ENCODE measurements around the gene ZNF462.
"Not testable (repeated sequence)": the region's sequence is repeated elsewhere in the genome, so short reads cannot be mapped to it uniquely, and the experiment has no call there.

Gene ZNF462

DNA sequence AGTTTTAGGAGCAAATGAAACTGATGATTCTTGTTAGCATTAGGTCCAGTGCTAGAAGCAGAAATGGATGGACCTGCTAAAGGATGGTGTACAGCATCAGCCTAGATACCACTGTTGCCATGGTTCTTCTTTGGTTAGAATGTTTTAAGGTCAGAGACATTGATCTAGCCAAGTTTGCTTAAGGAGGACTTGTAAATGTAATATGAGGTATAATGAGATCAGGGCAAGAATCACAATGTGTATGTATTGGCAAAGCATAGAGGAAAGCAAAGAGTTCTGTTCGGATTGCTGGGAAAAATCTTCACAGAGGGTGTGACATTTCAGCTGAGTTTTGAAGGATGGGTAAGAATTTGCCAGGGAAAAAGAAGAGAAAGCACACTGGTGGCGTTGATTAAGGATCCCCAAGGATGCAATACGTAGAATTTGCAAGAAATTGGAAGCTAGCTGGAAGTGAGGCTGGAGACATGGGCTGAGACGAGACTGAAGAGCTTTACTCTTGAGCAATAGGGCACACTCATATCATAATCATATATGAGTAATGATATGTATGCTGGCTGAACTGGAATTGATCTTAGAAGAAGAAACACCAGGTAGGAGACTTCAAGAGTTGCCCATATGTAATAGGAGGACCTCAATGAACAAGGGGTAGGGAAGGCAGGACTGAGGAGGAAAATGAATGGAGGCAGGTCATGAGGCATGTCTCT, 102.0 kb downstream of the ZNF462 start:
- DNase-seq: no peak

DNA sequence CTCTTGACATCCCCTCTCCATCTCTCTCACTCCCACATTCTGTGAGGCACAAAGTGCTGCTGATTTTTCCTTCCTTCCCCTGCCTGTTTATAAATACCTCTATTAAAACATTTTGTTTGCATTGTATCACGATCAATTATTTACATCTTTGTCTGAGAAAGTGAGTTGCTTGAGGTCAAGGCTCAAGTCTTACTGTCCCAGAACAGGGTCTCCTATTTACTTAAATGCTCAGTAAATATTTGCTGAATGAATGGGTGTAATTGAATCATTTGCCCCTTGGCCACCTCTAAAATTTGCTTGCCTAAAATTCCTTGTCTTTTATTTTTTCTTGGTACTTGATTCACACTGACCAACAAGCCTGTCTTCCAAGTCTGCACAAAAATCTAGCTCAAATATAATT, 103.5 kb downstream of the ZNF462 start:
- DNase-seq: no peak

DNA sequence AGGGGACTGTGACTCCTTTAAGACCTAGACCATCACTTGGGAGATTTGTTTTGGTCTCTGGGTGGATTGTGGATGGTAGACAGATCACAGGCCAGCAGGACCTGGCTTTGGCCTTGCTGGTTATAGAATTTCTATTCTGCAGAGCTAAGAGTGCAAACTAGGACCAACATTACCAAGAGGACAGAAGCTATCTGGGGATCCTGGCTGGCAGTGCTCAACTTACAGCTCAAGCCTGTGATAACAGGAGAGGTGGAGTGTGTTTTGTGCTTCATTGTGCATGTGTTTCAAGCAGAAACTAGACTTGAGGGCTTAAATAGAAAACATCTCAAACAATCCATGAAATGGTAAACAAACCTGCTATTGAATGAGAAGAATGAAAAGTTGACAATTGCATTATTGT, 106.7 kb downstream of the ZNF462 start:
- DNase-seq: peak; percentile 22

DNA sequence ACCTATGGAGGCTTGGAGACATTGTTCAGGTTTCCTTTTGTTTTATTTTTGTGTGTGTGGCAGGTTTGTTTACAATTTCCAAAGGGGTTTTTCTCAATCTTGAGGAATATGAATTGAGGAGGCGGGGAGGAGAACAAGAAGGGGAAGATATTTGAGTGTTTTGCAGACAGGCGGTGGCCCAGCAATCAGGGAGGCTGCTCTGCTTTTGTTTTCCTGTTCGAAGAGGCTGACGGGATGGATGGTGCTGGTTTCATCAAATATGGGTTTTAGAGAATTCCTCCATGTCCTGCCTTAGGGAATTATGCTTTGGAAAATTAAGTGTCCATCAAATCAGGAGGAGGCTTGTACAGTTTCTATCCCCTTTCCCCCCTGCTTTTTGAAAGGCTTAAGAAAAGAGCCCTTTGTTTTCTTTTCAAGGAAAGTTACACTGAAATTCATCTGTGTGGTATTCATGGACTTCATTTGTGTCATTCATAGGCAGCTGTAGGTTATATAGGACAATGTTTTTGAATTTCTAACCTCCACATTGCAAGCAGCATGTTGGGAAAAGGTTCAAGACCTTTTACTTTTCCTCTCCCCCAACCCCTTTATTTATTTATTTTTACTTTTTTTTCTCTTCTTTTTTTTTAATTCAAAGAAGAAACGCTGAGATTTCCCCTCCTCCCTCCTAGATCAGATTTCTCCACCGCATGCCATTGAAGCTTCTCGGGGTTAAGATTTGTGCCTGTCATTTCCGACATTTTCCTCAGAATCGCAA, 107.4 kb downstream of the ZNF462 start:
- no peak for DNase-seq

DNA sequence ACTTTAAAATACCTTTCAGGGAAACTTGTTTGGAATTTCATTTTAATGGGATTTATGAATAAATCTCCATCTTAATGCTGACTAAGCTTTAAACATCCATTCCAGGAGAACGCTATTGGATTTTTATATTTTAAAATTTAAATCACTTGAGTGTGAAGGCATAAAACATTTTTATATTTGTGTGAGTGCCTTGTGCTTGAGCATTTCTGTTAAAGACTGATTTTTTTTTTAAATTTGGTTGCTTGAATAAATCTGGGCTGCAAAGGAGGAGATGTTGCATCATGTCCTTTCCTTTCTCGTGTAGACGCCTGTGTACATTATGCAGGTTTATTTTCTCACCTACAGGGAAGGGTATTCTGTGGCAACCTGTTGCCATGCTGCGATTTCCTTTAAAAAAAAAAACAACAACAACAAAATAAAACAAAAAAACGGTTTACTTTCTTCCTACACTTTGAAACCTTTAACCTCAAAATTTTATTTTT, 108.1 kb downstream of the ZNF462 start:
- DNase-seq: no peak

DNA sequence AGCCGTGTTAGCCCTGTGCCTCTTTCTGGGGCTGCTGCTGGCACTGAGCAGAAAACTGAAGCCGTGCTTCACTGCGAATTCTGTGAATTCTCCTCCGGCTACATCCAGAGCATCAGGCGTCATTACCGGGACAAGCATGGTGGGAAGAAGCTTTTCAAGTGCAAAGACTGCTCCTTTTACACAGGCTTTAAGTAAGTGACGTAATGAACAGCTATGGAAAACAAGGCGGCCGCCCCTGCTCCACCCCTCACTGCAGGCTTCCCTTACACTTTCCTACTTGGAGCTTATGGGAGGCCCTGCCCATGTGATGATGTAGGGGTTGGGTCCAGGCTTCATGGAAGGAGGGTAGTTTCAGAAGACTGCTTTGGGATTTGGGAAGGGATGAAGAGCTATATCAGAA, 109.1 kb downstream of the ZNF462 start:
- no peak for DNase-seq

DNA sequence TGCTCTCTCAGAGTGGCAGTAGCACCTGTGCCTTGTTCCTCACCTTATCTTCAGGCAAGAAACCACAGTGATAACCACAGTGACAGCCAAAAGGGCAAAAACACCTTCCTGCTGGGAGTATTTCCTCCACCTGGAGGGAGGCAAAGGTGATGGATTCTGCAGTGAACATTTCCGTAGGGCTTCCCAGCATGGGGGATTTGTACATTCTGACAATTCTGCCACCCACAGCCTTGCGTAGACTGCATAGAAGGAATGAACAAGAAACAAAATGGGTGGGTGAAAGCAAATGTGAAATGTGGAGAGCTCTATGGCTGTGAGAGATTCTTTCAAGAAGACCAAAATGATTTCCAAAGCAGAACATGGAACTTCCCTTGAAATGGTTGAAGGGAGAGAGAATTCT, 111.4 kb downstream of the ZNF462 start:
- no peak for DNase-seq

DNA sequence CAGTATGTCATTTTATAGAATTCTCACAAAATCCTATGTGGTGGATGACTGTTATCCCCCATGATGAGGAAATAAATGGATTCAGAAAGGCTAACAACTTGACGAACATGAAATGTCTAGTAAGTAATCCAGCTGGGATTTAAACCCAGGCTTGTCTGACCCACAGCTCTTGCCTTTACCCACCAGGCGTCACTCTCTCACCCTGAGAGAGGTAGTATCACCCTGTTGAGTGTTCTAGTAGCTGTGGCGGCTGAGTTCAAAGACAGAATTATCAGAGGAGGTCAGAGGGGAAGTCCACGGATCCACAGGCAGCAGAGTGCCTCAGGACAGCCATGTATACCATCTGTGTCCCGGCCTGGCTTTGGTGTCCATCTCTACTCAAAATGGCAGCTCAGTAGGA, 113.8 kb downstream of the ZNF462 start:
- DNase-seq: no peak

DNA sequence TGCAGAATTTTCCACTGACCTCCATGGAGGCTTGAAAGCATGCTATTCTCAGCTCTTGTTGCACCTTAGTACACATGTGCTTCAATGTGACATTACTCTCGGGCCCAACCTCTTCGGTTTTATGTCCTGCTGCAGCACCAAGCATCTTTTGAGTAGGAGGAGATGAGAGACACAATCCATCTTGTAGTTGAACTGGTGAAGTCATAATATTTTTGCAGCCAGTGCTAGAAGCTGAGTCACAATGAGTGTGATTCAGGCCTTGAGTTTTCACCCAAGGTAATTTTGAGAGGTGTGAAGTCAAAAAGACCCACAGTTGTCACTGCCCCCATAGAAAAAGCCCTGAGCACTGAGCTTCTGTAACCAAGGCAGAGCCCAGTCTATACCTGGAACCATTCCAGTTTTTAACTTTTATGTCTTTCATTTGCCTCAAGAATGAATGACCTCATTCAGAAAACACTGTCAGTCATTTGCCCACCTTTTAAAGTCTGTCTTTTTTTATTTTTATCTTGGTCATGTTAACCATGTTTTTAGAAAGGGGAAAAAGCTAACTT, 117.7 kb downstream of the ZNF462 start:
- no peak for DNase-seq

DNA sequence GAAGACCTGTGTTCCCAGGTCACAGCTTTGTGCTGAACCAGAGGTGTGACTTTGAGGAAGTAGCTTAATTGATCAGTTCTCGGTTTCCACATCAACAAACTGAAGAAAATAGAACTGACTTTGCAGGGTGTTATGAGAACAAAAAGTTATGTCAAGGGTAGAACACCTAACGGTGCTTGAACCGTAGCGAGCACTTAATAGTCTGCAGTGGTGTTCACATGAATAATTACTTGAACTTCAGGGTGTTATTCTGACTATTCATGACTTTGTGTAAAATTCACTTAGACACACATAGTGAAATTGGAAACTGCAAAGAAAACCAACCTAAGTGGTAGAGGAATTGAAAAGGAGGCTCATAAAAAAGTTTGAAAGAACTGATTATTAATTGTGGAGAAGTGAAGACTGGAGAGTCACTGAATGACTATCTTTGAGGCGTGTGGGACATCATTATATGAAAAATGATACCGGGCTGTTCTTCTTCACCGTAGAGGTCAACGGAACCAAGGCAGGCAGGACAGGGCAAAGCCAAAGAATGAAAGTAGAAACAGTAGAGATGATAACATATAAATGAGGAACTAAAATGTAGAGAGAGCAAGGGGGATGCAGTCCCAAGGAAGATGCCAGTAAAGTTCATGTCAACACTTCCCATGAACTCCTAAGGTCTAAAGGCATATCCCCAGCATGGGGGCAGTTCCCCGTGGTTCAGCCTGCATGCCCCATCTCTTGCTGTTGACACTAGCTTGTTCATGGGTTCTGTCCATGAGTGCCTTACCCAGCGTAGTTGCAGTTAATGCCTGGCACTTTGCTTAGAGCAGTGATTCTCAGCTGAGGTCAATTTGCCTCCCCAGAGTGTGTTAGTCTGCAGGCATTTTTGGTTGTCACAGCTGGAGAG, 118.7 kb downstream of the ZNF462 start:
- no peak for DNase-seq

DNA sequence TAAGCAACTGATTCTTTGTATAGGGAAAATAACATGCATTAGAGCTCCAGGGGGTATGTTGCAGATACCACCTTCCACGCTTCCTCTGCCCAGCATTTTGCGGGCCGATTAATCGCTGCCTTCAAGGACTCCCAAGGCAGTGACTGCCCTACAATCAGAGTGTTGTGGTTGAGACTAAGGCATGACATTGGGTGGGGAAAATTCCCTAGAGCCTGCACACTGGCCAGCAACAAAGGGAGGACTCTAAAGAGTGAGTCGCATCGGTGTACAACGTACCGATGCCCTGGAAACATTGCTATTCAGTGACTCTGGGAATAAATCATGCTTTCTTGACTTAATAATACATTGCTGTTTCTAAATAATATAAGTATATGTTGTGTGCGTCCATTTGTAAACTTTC, 119.7 kb downstream of the ZNF462 start:
- no peak for DNase-seq

DNA sequence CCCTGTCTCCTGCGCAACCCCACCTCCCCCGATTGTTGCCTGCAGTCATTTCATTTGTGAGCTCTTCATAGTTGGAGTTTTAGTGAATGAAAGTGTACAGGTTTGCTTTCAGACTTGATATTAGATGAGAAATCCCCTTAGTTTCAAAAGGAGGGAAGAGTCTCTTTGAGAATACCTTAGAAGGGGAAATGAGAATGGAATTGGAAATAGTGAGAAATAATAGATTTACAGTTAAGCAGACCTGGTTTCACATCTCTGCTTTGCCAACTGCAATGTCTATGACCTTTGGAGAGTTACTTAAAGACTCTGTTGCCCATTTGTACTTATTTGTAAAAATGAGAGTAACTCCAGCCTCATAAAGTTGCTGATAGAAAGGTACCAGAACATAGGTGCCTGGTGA, 120.4 kb downstream of the ZNF462 start:
- no peak for DNase-seq

DNA sequence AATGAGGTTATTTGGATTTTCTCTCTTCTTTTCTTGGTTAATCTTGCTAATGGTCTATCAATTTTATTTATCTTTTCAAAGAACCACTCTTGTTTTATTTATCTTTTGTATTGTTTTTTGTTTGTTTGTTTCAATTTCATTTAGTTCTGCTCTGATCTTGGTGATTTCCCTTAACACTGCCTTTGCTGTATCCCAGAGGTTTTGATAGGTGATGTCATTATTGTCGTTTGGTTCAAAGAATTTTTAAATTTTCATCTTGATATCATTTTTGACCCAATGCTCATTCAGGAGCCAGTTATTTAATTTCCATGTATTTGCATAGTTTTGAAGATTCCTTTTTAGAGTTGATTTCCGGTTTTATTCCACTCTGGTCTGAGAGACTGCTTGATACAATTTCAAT, 126.9 kb downstream of the ZNF462 start:
- not testable (repeated sequence) for DNase-seq

DNA sequence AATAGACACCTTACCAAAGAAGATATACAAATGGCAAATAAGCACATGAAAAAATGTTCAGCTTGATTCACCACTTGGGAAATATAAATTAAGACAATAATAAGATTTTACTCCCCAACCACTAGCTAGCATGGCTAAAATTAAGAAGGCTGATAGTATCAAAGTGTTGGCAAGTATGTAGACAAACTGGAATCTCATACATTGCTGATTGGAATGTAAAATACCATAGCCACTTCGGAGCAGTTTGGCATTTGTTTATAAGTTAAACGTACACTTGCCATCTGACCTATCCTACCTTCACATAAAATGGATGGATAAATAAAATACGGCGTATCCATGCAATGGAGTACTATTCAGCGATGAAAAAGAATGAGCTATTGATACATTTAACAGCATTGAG, 129.2 kb downstream of the ZNF462 start:
- no peak for DNase-seq

DNA sequence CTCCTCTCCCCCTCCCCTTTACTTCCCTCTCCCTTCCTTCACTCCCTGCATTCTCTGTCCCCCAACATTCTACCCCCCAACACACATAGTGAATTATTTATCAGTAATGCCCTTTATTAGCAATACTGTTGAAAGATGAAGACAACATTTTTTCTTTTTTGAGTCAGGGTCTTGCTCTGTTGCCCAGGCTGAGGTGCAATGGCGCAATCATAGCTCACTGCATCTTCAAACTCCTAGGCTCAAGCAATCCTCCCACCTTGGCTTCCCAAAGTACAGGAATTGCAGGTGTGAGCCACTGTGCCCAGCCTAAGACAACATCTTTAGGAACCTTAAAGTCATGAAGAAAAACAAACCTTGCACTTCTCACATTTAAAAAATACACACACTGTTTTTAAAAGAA, 130.6 kb downstream of the ZNF462 start:
- no peak for DNase-seq

DNA sequence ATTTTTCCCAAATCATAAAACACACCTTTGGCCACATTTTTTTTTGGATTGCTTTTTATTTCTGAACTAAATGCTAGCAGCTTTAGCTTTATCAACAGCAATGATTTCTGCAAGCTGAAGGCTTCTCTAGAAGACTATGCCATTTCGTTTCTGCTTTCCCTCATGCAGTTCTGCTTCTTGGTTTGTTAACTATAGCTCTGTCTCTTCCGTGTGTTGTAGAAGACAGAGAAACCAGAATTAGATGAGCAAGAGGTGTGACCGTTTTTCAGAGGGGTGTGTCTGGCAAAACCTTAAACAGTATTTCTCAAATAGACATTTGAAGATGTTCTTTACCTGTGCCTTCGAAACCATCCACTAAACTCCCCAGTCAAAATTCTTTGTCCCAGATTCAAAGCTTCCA, 131.5 kb downstream of the ZNF462 start:
- DNase-seq: no peak

DNA sequence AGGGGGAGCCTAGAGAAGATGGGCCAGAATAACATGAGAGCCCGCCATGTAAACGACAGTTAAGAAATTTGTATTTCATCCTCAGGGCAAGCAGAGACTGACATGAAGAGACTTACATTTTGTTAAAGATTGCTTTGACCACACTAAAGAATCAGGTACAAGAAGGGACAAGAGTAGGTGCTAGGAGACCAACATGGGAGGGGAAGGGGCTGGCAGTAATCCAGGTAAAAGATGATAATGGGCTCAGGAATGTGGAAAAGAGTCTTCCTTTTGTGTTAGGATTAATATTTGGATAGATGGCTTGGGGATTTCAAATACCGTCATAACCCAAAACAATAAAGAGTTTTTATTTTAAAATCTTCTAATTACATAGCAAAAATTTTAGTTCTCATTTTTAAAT, 137.3 kb downstream of the ZNF462 start:
- no peak for DNase-seq

DNA sequence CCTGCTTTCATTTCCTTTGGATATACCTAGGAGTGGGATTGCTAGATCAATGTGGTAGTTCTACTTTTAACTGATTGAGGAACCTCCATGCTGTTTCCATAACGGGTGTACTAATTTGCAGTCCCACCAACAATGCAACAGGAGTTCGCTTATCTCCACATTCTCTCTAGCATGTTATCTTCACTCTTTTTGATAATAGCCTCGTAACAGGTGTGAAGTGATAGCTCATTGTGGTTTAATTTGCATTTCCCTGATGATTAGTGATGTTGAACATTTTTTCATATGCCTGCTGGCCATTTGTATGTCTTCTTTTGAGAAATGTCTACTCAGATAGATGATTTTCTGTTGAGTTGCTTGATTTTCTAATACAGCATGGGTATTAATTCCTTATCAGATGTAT, 142.2 kb downstream of the ZNF462 start:
- DNase-seq: no peak

DNA sequence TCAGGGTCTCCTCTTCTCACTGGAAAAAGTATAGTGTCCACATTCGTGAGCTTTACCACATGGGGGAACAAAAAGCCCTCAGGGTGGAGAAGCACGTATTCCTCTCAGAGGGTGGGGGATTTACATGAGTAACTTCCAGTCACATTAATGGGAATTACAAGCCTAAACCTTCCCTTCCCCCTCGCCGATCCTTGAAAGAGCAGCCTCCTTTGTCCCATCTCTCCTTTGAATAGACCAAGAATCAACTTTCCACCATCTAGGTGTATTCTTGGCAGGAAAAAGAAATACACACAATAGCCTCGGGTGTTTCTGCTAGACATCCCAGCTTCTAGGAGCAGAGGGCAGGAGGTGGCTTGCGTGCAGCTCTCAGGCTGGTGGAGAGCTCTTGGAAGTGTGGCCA, 144.4 kb downstream of the ZNF462 start:
- DNase-seq: no peak

DNA sequence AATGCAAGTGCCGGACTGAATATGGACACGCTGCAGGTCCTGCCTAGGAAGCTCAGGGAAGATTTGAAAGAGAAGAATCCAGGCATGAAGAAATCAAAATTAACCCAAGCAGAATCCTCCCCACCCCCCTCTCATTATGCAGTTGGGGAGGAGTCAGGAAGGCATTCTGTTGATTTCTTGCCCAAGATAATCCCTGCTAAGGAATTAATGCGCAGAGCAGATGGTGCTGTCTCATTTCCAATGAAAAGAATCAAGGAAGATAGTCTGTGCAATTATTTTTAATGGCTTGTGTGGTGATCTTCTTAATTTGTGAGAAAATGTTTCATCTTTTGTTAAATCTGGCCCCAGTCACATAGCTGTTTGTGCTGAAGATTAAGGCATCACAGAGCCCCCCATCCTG, 145.0 kb downstream of the ZNF462 start:
- no peak for DNase-seq

DNA sequence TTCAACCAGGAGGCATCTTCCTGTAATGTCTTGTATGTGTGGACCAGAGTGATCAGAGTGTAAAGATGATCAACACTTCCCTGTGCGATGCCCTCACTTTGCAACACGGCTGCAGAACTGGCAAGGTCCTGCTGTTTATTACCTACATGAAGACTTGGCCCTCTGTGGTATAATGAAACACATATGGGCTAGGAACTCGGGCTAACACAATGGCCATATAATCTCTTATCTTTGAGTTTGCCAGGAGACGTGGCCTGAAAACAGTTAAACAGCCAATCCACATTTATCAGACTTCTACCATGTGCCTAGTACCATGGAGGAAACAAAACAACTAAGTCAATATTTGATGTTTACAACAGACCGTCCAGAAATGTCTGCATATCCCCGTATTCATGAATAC, 145.5 kb downstream of the ZNF462 start:
- DNase-seq: no peak

DNA sequence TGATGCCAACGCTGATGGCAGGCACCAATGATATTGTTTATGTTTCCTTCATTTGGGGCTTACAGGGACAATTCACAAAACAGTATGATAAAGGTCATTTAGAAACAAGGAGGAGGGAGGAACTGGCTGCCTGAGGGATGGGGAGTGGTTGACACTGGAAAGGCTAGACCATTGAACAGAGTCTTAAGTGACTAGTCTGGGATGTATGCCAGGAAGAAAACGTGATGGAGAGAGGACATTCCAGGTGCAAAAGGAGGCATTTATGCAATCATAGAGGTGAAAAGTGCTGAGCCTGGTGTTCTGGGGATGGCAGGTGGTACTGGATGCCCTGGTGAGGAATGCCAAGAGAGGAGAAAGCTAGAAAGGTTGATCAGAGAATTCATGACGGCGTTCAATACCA, 153.4 kb downstream of the ZNF462 start:
- peak; percentile 50 for DNase-seq

DNA sequence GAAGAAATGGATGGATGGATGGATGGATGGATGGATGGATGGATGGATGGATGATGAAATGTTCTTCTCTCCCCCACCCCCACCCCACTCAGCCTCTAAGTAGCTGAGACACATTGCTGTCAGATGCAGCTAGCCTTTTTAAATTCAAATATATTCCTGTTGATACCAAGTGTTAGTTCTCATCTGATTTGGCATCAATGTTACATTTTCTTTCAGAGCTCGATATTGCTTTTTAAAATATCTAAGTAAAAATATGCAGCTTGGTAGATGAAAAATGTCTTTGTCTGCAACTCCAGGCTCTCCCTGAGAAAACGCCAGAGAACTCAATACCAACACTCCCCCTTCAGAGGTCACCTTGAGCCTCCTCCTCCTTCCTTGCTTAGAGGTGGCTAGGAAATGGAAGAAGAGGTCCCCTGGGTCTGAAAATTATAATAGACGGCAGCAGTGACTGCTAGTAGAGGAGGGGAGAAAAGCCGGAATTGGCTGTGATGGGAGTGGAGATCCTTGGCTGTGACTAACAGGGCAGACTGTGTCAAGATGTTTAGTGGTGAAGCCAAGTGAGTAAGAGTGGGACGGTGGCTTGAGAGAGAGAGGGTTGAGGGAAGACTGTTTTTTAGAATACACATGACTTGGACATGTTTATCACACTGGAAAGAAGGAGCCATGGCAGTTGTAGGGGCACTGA, 156.0 kb downstream of the ZNF462 start:
- DNase-seq: no peak

All from DMS79 (cell line).